ENCODE data around the gene MNX1. TPM values are rescaled to one million over a fixed set of nuclear protein-coding genes. Genes with fewer than 3 reads are reported as not detected.
A peak's percentile ranks its signal among the peaks of the same experiment; 100 is the strongest.

Gene MNX1
- total RNA-seq, 2 experiments from 2014 or later: not detected

GRCh38 chr7:157013101-157013500 is 2.6 kb upstream of the MNX1 start:
- no peak for DNase-seq
- Mint-ChIP-seq H3K36me3 (no peaks in the 10 kb centered on the region), H3K9me3 (no peaks in the 10 kb centered on the region), H3K4me1 (peaks cover 27% of the 10 kb centered on the region), H3K27ac (no peak overlapping the region), H3K4me3 (no peak overlapping the region), H3K27me3 (peaks cover 85% of the 10 kb centered on the region)

GRCh38 chr7:157012113-157012547 is 1.7 kb upstream of the MNX1 start:
- Mint-ChIP-seq H3K4me3 (no peak overlapping the region), H3K36me3 (no peaks in the 10 kb centered on the region), H3K27ac (no peak overlapping the region), H3K9me3 (no peaks in the 10 kb centered on the region), H3K27me3 (peaks cover 88% of the 10 kb centered on the region), H3K4me1 (peaks cover 25% of the 10 kb centered on the region)
- DNase-seq: no peak

- H3K4me1 Mint-ChIP-seq: peaks cover 20% of the 10 kb centered on the region
- peak overlapping the region; percentile 48 for H3K4me3 Mint-ChIP-seq
- no peak overlapping the region for H3K27ac Mint-ChIP-seq
- H3K36me3 Mint-ChIP-seq: no peaks in the 10 kb centered on the region
- peaks cover 88% of the 10 kb centered on the region for H3K27me3 Mint-ChIP-seq
- no peaks in the 10 kb centered on the region for H3K9me3 Mint-ChIP-seq
- no peak for DNase-seq
Observed at GRCh38 chr7:157011333-157012112, 1.1 kb upstream of the MNX1 start.

- Mint-ChIP-seq H3K4me3 (peak overlapping the region; percentile 51), H3K27me3 (peaks cover 85% of the 10 kb centered on the region), H3K4me1 (peaks cover 15% of the 10 kb centered on the region), H3K27ac (no peak overlapping the region), H3K9me3 (no peaks in the 10 kb centered on the region), H3K36me3 (no peaks in the 10 kb centered on the region)
- DNase-seq: no peak
Observed at GRCh38 chr7:157009778-157010587, 480 bp downstream of the MNX1 start.

- Mint-ChIP-seq H3K36me3 (no peaks in the 10 kb centered on the region), H3K27me3 (peaks cover 85% of the 10 kb centered on the region), H3K4me1 (peaks cover 21% of the 10 kb centered on the region), H3K4me3 (peak overlapping the region; percentile 51), H3K27ac (no peak overlapping the region), H3K9me3 (no peaks in the 10 kb centered on the region)
- DNase-seq: no peak
Observed at GRCh38 chr7:157009170-157009777, 1.2 kb downstream of the MNX1 start.

GRCh38 chr7:157008206-157009169 is 2.0 kb downstream of the MNX1 start:
- no peak for DNase-seq
- H3K36me3 Mint-ChIP-seq: no peaks in the 10 kb centered on the region
- H3K27me3 Mint-ChIP-seq: peaks cover 85% of the 10 kb centered on the region
- peaks cover 21% of the 10 kb centered on the region for H3K4me1 Mint-ChIP-seq
- no peak overlapping the region for H3K4me3 Mint-ChIP-seq
- H3K9me3 Mint-ChIP-seq: no peaks in the 10 kb centered on the region
- no peak overlapping the region for H3K27ac Mint-ChIP-seq

GRCh38 chr7:157007470-157008066 is 2.9 kb downstream of the MNX1 start:
- no peak for DNase-seq
- Mint-ChIP-seq H3K9me3 (no peaks in the 10 kb centered on the region), H3K4me1 (peaks cover 21% of the 10 kb centered on the region), H3K36me3 (no peaks in the 10 kb centered on the region), H3K4me3 (no peak overlapping the region), H3K27me3 (peaks cover 80% of the 10 kb centered on the region), H3K27ac (no peak overlapping the region)

- Mint-ChIP-seq H3K27ac (no peak overlapping the region), H3K9me3 (no peaks in the 10 kb centered on the region), H3K36me3 (no peaks in the 10 kb centered on the region), H3K4me1 (peaks cover 22% of the 10 kb centered on the region), H3K27me3 (peaks cover 80% of the 10 kb centered on the region), H3K4me3 (no peak overlapping the region)
- no peak for DNase-seq
Observed at GRCh38 chr7:157006829-157007469, 3.5 kb downstream of the MNX1 start.

GRCh38 chr7:157006205-157006747 is 4.2 kb downstream of the MNX1 start:
- H3K27me3 Mint-ChIP-seq: peaks cover 80% of the 10 kb centered on the region
- DNase-seq: no peak
- peaks cover 19% of the 10 kb centered on the region for H3K4me1 Mint-ChIP-seq
- H3K27ac Mint-ChIP-seq: no peak overlapping the region
- H3K4me3 Mint-ChIP-seq: no peak overlapping the region
- H3K9me3 Mint-ChIP-seq: no peaks in the 10 kb centered on the region
- no peaks in the 10 kb centered on the region for H3K36me3 Mint-ChIP-seq

GRCh38 chr7:157005456-157006204 is 4.8 kb downstream of the MNX1 start:
- Mint-ChIP-seq H3K4me1 (peaks cover 25% of the 10 kb centered on the region), H3K27ac (no peak overlapping the region), H3K36me3 (no peaks in the 10 kb centered on the region), H3K9me3 (peaks cover 1% of the 10 kb centered on the region), H3K27me3 (peaks cover 82% of the 10 kb centered on the region), H3K4me3 (no peak overlapping the region)
- DNase-seq: no peak

- no peaks in the 10 kb centered on the region for H3K36me3 Mint-ChIP-seq
- H3K27ac Mint-ChIP-seq: no peak overlapping the region
- DNase-seq: no peak
- no peak overlapping the region for H3K4me3 Mint-ChIP-seq
- H3K4me1 Mint-ChIP-seq: peaks cover 26% of the 10 kb centered on the region
- H3K27me3 Mint-ChIP-seq: peaks cover 88% of the 10 kb centered on the region
- H3K9me3 Mint-ChIP-seq: peaks cover 1% of the 10 kb centered on the region
Observed at GRCh38 chr7:157004521-157005455, 5.7 kb downstream of the MNX1 start.

All from activated naive CD8-positive, alpha-beta T cell treated with anti-CD3 and anti-CD28 coated beads for 36 hours (primary cell).